HepG2 (cell line): Measurements from ENCODE around the gene SUSD3. TPM values are rescaled to one million over a fixed set of nuclear protein-coding genes. Genes with fewer than 3 reads are reported as not detected.

Experiments used
- AGO1 ChIP-seq: fragments of 200-400 bp; formaldehyde crosslinking; IDR thresholded peaks from 2 replicates; pipeline ENCODE4 v1.6.1; 2017; ENCODE audit warnings: mild to moderate bottlenecking, low read depth, low read length, moderate library complexity; ENCODE audit not compliant: poor library complexity, severe bottlenecking
- CHD4 ChIP-seq: fragments of 200-600 bp; sonication (generic); IDR thresholded peaks from 2 replicates; pipeline ENCODE4 v1.7.0; 2017; ENCODE audit warnings: mild to moderate bottlenecking, low read length, borderline replicate concordance
- FOXJ3 ChIP-seq: sonication (generic); formaldehyde crosslinking; IDR thresholded peaks from 2 replicates; pipeline ENCODE4 v1.4.0; 2020; ENCODE audit warnings: missing genetic modification reagents, mild to moderate bottlenecking, borderline replicate concordance
- JARID2 ChIP-seq: sonication (generic); formaldehyde crosslinking; IDR thresholded peaks from 2 replicates; pipeline ENCODE4 v1.8.1; 2023; ENCODE audit warnings: missing genetic modification reagents, inconsistent platforms; ENCODE audit not compliant: insufficient replicate concordance
- KDM5B ChIP-seq: sonication (generic); formaldehyde crosslinking; IDR thresholded peaks from 2 replicates; pipeline ENCODE4 v1.4.0; 2020; ENCODE audit warnings: missing genetic modification reagents, mild to moderate bottlenecking, borderline replicate concordance
- KLF13 ChIP-seq: sonication (generic); formaldehyde crosslinking; IDR thresholded peaks from 2 replicates; pipeline ENCODE4 v1.4.0; 2020; ENCODE audit warnings: mild to moderate bottlenecking, missing genetic modification reagents
- RARA ChIP-seq: IDR thresholded peaks from 2 replicates; pipeline ENCODE4 v1.6.1; 2016; ENCODE audit warnings: missing genetic modification reagents, missing compliant biosample characterization
- RXRA ChIP-seq: sonication (generic); formaldehyde crosslinking; IDR thresholded peaks from 2 replicates; pipeline ENCODE4 v1.5.1; 2020; ENCODE audit warnings: missing genetic modification reagents
- SAFB2 ChIP-seq: sonication (generic); formaldehyde crosslinking; IDR thresholded peaks from 2 replicates; pipeline ENCODE4 v1.5.1; 2020; ENCODE audit warnings: missing genetic modification reagents, low read depth, mild to moderate bottlenecking, borderline replicate concordance
- SIN3A ChIP-seq: IDR thresholded peaks from 2 replicates; pipeline ENCODE4 v1.6.1; 2011; ENCODE audit warnings: low read depth, mild to moderate bottlenecking, control low read depth, low read length, borderline replicate concordance
- SRF ChIP-seq: IDR thresholded peaks from 2 replicates; pipeline ENCODE4 v1.6.1; 2011; ENCODE audit warnings: mild to moderate bottlenecking, low read depth, low read length, moderate library complexity
- U2AF1 ChIP-seq: fragments of 200-400 bp; formaldehyde crosslinking; optimal IDR thresholded peaks from 2 replicates; pipeline ENCODE3; 2017; ENCODE audit warnings: mild to moderate bottlenecking, low read depth, low read length
- ZNF263 ChIP-seq: sonication (generic); formaldehyde crosslinking; IDR thresholded peaks from 2 replicates; pipeline ENCODE4 v1.4.0; 2020; ENCODE audit warnings: missing genetic modification reagents
- ZNF451 ChIP-seq: sonication (generic); formaldehyde crosslinking; IDR thresholded peaks from 2 replicates; pipeline ENCODE4 v1.5.0; 2020; ENCODE audit warnings: mild to moderate bottlenecking, missing genetic modification reagents
- ZNF510 ChIP-seq: sonication (generic); formaldehyde crosslinking; IDR thresholded peaks from 2 replicates; pipeline ENCODE4 v1.4.0; 2020; ENCODE audit warnings: low read depth, mild to moderate bottlenecking, missing genetic modification reagents
- ZSCAN31 ChIP-seq: sonication (generic); formaldehyde crosslinking; IDR thresholded peaks from 2 replicates; pipeline ENCODE4 v1.5.0; 2020; ENCODE audit warnings: low read depth, mild to moderate bottlenecking, missing genetic modification reagents
- polyA plus RNA-seq, 8 experiments: library from polyadenylated mRNA; depleted of rRNA in 3 of 8; stranded (reverse) in 7 of 8; unstranded in 1 of 8; fragments of >200 nt; fragmentation: Illumina TruSeq in 4 of 8; extraction: Trizol in 4 of 8; gene quantifications; 2 replicates each; pipeline versions ENCODE4 v1.2.1 to v1.2.3, GENCODE V29; 2011 to 2016; ENCODE audit warnings: low read depth in 4 of 8, missing spikeins in 1 of 8, mixed read lengths in 1 of 8; ENCODE audit not compliant: insufficient read depth in 1 of 8
- total RNA-seq, 5 experiments: library from RNA; depleted of rRNA; stranded (reverse); fragments of >200 nt; fragmentation: Illumina TruSeq; extraction: Trizol; gene quantifications; 2 replicates each; pipeline ENCODE4 v1.2.3, GENCODE V29; 2016; ENCODE audit warnings: low read depth in 1 of 5
- TF ChIP-seq, protein P1 (sequence below): sonication (generic); formaldehyde crosslinking; IDR thresholded peaks from 2 replicates; pipeline ENCODE4 v1.5.0; 2020; ENCODE audit warnings: missing genetic modification reagents
- TF ChIP-seq, protein P2 (sequence below): sonication (generic); formaldehyde crosslinking; conservative IDR thresholded peaks from 2 replicates; pipeline ENCODE4 v1.4.0; 2020; ENCODE audit warnings: missing genetic modification reagents
- TF ChIP-seq, protein P3 (sequence below): IDR thresholded peaks from 2 replicates; pipeline ENCODE4 v1.6.1; 2012; ENCODE audit warnings: low read depth, low read length, improper control_type of control experiment
- TF ChIP-seq, protein P4 (sequence below): sonication (generic); formaldehyde crosslinking; IDR thresholded peaks from 2 replicates; pipeline ENCODE4 v1.5.1; 2020; ENCODE audit warnings: missing genetic modification reagents, mild to moderate bottlenecking, borderline replicate concordance

The SUSD3 gene
- total and polyA plus RNA-seq, 2 of the 13 experiments (the other 11 are each of a cell fraction or from before 2014, with no cell fraction given): 7.0 to 9.1 TPM

DNA sequence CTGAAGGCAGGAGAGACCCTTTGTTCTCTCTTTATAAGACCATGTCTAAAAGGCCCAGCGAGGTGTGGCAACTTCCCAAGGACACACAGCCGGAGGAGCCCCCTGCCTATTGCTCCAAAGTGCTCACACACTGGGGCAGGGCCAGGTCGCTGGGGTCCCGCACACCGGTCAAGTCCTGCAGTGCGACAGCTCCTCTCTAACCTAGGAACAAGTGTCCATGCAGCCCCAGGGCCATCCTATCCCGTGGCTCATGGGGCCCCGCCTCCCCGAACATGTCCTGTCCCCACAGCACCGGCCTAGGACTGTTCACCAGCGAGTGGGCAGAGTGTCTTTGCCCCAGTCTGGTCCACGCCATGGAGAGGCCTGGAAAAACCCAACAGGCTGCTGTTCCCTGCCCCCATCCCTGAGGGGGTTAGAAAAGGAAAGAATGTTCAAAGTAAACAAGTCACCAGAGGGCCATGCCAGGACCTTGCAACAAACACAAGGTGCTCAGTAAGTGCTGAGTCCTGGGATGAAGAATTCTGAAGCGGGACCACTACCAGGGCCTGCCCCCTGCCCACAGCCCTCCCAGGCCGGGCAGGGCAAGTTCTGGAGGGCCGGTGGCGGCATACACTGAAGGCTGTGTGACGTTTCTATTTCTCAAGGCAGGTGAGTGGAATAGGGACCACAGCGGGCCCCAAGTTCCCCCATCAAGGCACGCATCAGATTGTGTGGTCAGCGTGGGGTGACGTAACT, 74.6 kb downstream of the SUSD3 start (continued):
- no peak for TF ChIP-seq JARID2 (CRISPR knock-in tag)
- TF ChIP-seq, protein P1, sequence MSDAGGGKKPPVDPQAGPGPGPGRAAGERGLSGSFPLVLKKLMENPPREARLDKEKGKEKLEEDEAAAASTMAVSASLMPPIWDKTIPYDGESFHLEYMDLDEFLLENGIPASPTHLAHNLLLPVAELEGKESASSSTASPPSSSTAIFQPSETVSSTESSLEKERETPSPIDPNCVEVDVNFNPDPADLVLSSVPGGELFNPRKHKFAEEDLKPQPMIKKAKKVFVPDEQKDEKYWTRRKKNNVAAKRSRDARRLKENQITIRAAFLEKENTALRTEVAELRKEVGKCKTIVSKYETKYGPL (CRISPR knock-in tag): peak; percentile 20; the same call in 1 of the 2 replicates
- TF ChIP-seq CHD4: no peak
- TF ChIP-seq ZNF510: 0 out of 2 replicates have a peak, but pooled peaks have one; percentile 30
- peak; percentile 8 for TF ChIP-seq AGO1
- TF ChIP-seq ZNF451 (CRISPR knock-in tag): peak; percentile 21; the same call in 1 of the 2 replicates
- TF ChIP-seq ZNF263 (CRISPR knock-in tag): 0 out of 2 replicates have a peak, but pooled peaks have one; percentile 33
- TF ChIP-seq RXRA (CRISPR knock-in tag): no peak
- TF ChIP-seq, protein P2, sequence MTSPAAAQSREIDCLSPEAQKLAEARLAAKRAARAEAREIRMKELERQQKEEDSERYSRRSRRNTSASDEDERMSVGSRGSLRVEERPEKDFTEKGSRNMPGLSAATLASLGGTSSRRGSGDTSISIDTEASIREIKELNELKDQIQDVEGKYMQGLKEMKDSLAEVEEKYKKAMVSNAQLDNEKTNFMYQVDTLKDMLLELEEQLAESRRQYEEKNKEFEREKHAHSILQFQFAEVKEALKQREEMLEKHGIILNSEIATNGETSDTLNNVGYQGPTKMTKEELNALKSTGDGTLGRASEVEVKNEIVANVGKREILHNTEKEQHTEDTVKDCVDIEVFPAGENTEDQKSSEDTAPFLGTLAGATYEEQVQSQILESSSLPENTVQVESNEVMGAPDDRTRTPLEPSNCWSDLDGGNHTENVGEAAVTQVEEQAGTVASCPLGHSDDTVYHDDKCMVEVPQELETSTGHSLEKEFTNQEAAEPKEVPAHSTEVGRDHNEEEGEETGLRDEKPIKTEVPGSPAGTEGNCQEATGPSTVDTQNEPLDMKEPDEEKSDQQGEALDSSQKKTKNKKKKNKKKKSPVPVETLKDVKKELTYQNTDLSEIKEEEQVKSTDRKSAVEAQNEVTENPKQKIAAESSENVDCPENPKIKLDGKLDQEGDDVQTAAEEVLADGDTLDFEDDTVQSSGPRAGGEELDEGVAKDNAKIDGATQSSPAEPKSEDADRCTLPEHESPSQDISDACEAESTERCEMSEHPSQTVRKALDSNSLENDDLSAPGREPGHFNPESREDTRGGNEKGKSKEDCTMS (CRISPR knock-in tag): no peak
- 0 out of 2 replicates have a peak, but pooled peaks have one; percentile 7 for TF ChIP-seq SIN3A
- TF ChIP-seq SRF: no peak
- TF ChIP-seq, protein P3, sequence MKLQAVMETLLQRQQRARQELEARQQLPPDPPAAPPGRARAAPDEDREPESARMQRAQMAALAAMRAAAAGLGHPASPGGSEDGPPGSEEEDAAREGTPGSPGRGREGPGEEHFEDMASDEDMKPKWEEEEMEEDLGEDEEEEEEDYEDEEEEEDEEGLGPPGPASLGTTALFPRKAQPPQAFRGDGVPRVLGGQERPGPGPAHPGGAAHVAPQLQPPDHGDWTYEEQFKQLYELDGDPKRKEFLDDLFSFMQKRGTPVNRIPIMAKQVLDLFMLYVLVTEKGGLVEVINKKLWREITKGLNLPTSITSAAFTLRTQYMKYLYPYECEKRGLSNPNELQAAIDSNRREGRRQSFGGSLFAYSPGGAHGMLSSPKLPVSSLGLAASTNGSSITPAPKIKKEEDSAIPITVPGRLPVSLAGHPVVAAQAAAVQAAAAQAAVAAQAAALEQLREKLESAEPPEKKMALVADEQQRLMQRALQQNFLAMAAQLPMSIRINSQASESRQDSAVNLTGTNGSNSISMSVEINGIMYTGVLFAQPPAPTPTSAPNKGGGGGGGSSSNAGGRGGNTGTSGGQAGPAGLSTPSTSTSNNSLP: no peak
- TF ChIP-seq, protein P4, sequence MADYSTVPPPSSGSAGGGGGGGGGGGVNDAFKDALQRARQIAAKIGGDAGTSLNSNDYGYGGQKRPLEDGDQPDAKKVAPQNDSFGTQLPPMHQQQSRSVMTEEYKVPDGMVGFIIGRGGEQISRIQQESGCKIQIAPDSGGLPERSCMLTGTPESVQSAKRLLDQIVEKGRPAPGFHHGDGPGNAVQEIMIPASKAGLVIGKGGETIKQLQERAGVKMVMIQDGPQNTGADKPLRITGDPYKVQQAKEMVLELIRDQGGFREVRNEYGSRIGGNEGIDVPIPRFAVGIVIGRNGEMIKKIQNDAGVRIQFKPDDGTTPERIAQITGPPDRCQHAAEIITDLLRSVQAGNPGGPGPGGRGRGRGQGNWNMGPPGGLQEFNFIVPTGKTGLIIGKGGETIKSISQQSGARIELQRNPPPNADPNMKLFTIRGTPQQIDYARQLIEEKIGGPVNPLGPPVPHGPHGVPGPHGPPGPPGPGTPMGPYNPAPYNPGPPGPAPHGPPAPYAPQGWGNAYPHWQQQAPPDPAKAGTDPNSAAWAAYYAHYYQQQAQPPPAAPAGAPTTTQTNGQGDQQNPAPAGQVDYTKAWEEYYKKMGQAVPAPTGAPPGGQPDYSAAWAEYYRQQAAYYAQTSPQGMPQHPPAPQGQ: no peak
- no peak for TF ChIP-seq KLF13 (CRISPR knock-in tag)
- TF ChIP-seq ZSCAN31: peak; percentile 36; the same call in 1 of the 2 replicates
- no peak for TF ChIP-seq SAFB2
- 0 out of 2 replicates have a peak, but pooled peaks have one; percentile 50 for TF ChIP-seq FOXJ3
- no peak for TF ChIP-seq KDM5B (CRISPR knock-in tag)
- TF ChIP-seq RARA: peak; percentile 34
- TF ChIP-seq U2AF1: no peak
